Fibroblast of mammary gland (primary cell): ENCODE data around the gene NUP93.
"Not testable (repeated sequence)": the region's sequence is repeated elsewhere in the genome, so short reads cannot be mapped to it uniquely, and the experiment has no call there.

ENCODE experiments used
- DNase-seq: peaks from one replicate; pipeline ENCODE4 v3.0.0-alpha.2; 2010; ENCODE audit warnings: low read depth
- H3K4me3 ChIP-seq: 2 replicates; pipeline ENCODE4 v1.5.1; 2011; ENCODE audit warnings: low read depth, mild to moderate bottlenecking, low read length, moderate library complexity; ENCODE audit not compliant: control insufficient read depth
- CTCF ChIP-seq: conservative IDR thresholded peaks from 2 replicates; pipeline ENCODE4 v1.5.1; 2011; ENCODE audit warnings: low read depth, low read length, inconsistent platforms; ENCODE audit not compliant: control insufficient read depth, insufficient read depth

The NUP93 gene

GRCh38 chr16:56866955-56867830, 137.3 kb downstream of the NUP93 start:
- no peak overlapping the region for H3K4me3 ChIP-seq
- peak; percentile 72 for DNase-seq
- peak; percentile 72 for TF ChIP-seq CTCF

GRCh38 chr16:56868175-56868574, 138.2 kb downstream of the NUP93 start:
- no peak overlapping the region for H3K4me3 ChIP-seq
- no peak for DNase-seq
- no peak for TF ChIP-seq CTCF

GRCh38 chr16:56868766-56869165, 138.8 kb downstream of the NUP93 start:
- not testable (repeated sequence) for H3K4me3 ChIP-seq, DNase-seq

- peak; percentile 20 for TF ChIP-seq CTCF
- DNase-seq = peak; percentile 39
- H3K4me3 ChIP-seq = no peak overlapping the region
Observed at GRCh38 chr16:56869513-56870275, 139.8 kb downstream of the NUP93 start.

GRCh38 chr16:56870276-56870888, 140.5 kb downstream of the NUP93 start:
- DNase-seq = no peak
- no peak for TF ChIP-seq CTCF
- H3K4me3 ChIP-seq = no peak overlapping the region

- TF ChIP-seq CTCF = no peak
- no peak overlapping the region for H3K4me3 ChIP-seq
- DNase-seq = peak; percentile 34
Observed at GRCh38 chr16:56871172-56871593, 141.3 kb downstream of the NUP93 start.

- no peak for TF ChIP-seq CTCF
- DNase-seq = no peak
- H3K4me3 ChIP-seq = no peak overlapping the region
Observed at GRCh38 chr16:56872863-56873391, 143.0 kb downstream of the NUP93 start.
